SJSA1 (cell line): ENCODE results near the gene TAF11L13. TPM values are rescaled to one million over a fixed set of nuclear protein-coding genes. Genes with fewer than 3 reads are reported as not detected.
A peak's percentile ranks its signal among the peaks of the same experiment; 100 is the strongest.
"Not testable (repeated sequence)": the region's sequence is repeated elsewhere in the genome, so short reads cannot be mapped to it uniquely, and the experiment has no call there.

Source experiments
- DNase-seq, 2 experiments: peaks; one replicate each; pipeline ENCODE4 v3.0.0-alpha.2; 2015 to 2020; ENCODE audit warnings: low spot score in 2 of 2, low read depth in 1 of 2
- H3K27ac ChIP-seq: fragments of 250-450 bp; sonication (Bioruptor Pico); 2 replicates; pipeline ENCODE4 v1.5.1; 2020; ENCODE audit warnings: mild to moderate bottlenecking, moderate library complexity
- H3K27me3 ChIP-seq: fragments of 250-450 bp; sonication (Bioruptor Pico); replicated peaks from 2 replicates; pipeline ENCODE4 v1.5.1; 2020; ENCODE audit warnings: mild to moderate bottlenecking, moderate library complexity
- H3K36me3 ChIP-seq: fragments of 250-450 bp; sonication (Bioruptor Pico); 2 replicates; pipeline ENCODE4 v1.5.1; 2020; ENCODE audit warnings: mild to moderate bottlenecking
- H3K4me1 ChIP-seq: fragments of 250-450 bp; sonication (Bioruptor Pico); replicated peaks from 2 replicates; pipeline ENCODE4 v1.6.1; 2021; ENCODE audit warnings: mild to moderate bottlenecking
- H3K4me3 ChIP-seq: fragments of 250-450 bp; sonication (Bioruptor Pico); 2 replicates; pipeline ENCODE4 v1.5.1; 2020; ENCODE audit warnings: mild to moderate bottlenecking
- H3K9me3 ChIP-seq: fragments of 250-450 bp; sonication (Bioruptor Pico); replicated peaks from 2 replicates; pipeline ENCODE4 v1.5.1; 2020; ENCODE audit warnings: mild to moderate bottlenecking
- total RNA-seq: library from RNA; depleted of rRNA; stranded (reverse); fragments of >200 nt; shearing (Covaris generic); gene quantifications from 2 replicates; pipeline ENCODE4 v1.2.3, GENCODE V29; 2014; rRNA removed

Gene TAF11L13
- total RNA-seq, 1 experiment from 2014 or later, result not detected

- not testable (repeated sequence) for H3K27me3 ChIP-seq, H3K4me3 ChIP-seq, H3K36me3 ChIP-seq, H3K4me1 ChIP-seq, H3K9me3 ChIP-seq, DNase-seq, H3K27ac ChIP-seq
Measured at GRCh38 chr5:17649232-17649631, 17.3 kb downstream of the TAF11L13 start.

- not testable (repeated sequence) for H3K4me1 ChIP-seq, DNase-seq, H3K36me3 ChIP-seq, H3K27ac ChIP-seq, H3K27me3 ChIP-seq, H3K4me3 ChIP-seq, H3K9me3 ChIP-seq
Measured at GRCh38 chr5:17655201-17655759, 23.4 kb downstream of the TAF11L13 start.

GRCh38 chr5:17655921-17656320 is 24.0 kb downstream of the TAF11L13 start:
- no peaks in the 10 kb centered on the region for H3K27me3 ChIP-seq
- H3K27ac ChIP-seq, result no peak overlapping the region
- no peak for DNase-seq
- no peaks in the 10 kb centered on the region for H3K36me3 ChIP-seq
- no peaks in the 10 kb centered on the region for H3K9me3 ChIP-seq
- no peak overlapping the region for H3K4me3 ChIP-seq
- H3K4me1 ChIP-seq, result no peaks in the 10 kb centered on the region

- Histone ChIP-seq H3K4me1 (no peaks in the 10 kb centered on the region), H3K36me3 (no peaks in the 10 kb centered on the region), H3K27ac (no peak overlapping the region), H3K9me3 (no peaks in the 10 kb centered on the region), H3K27me3 (peaks cover 5% of the 10 kb centered on the region; the same call in 1 of the 2 replicates), H3K4me3 (no peak overlapping the region)
- no peak for DNase-seq
Measured at GRCh38 chr5:17663182-17663581, 31.3 kb downstream of the TAF11L13 start.

GRCh38 chr5:17665836-17666235 is 33.9 kb downstream of the TAF11L13 start:
- Histone ChIP-seq H3K27ac (no peak overlapping the region), H3K27me3 (peaks cover 5% of the 10 kb centered on the region; the same call in 1 of the 2 replicates), H3K4me1 (no peaks in the 10 kb centered on the region), H3K9me3 (no peaks in the 10 kb centered on the region), H3K4me3 (no peak overlapping the region), H3K36me3 (no peaks in the 10 kb centered on the region)
- DNase-seq, result no peak

- Histone ChIP-seq H3K4me3 (no peak overlapping the region), H3K4me1 (no peaks in the 10 kb centered on the region), H3K27ac (no peak overlapping the region), H3K9me3 (peaks cover 6% of the 10 kb centered on the region; the same call in 1 of the 2 replicates), H3K27me3 (peaks cover 5% of the 10 kb centered on the region; the same call in 1 of the 2 replicates), H3K36me3 (no peaks in the 10 kb centered on the region)
- no peak for DNase-seq
Measured at GRCh38 chr5:17666726-17667235, 34.9 kb downstream of the TAF11L13 start.

GRCh38 chr5:17670353-17670752 is 38.5 kb downstream of the TAF11L13 start:
- H3K4me3 ChIP-seq, result no peak overlapping the region
- no peaks in the 10 kb centered on the region for H3K4me1 ChIP-seq
- H3K36me3 ChIP-seq, result no peaks in the 10 kb centered on the region

GRCh38 chr5:17678751-17679324 is 47.0 kb downstream of the TAF11L13 start:
- Histone ChIP-seq H3K36me3 (no peaks in the 10 kb centered on the region), H3K27me3 (no peaks in the 10 kb centered on the region), H3K4me3 (no peak overlapping the region), H3K27ac (no peak overlapping the region), H3K9me3 (no peaks in the 10 kb centered on the region), H3K4me1 (peaks cover 18% of the 10 kb centered on the region)
- no peak for DNase-seq

More at GRCh38 chr5:17670353-17670752, 38.5 kb downstream of the TAF11L13 start:
- peaks cover 6% of the 10 kb centered on the region; the same call in 1 of the 2 replicates for H3K9me3 ChIP-seq
- no peak for DNase-seq
- no peak overlapping the region for H3K27ac ChIP-seq
- peaks cover 5% of the 10 kb centered on the region; the same call in 1 of the 2 replicates for H3K27me3 ChIP-seq

- H3K4me3 ChIP-seq, result no peak overlapping the region
- H3K36me3 ChIP-seq, result no peaks in the 10 kb centered on the region
- H3K27ac ChIP-seq, result peak overlapping the region; percentile 23; the same call in 1 of the 2 replicates
- H3K27me3 ChIP-seq, result no peaks in the 10 kb centered on the region
- H3K4me1 ChIP-seq, result peaks cover 18% of the 10 kb centered on the region
- no peaks in the 10 kb centered on the region for H3K9me3 ChIP-seq
- DNase-seq, result peak; percentile 68 to 84
Measured at GRCh38 chr5:17679597-17680203, 47.8 kb downstream of the TAF11L13 start.

GRCh38 chr5:17680737-17681136 is 48.8 kb downstream of the TAF11L13 start:
- H3K27me3 ChIP-seq, result no peaks in the 10 kb centered on the region
- peaks cover 18% of the 10 kb centered on the region for H3K4me1 ChIP-seq
- no peaks in the 10 kb centered on the region for H3K36me3 ChIP-seq
- H3K9me3 ChIP-seq, result no peaks in the 10 kb centered on the region
- no peak for DNase-seq
- no peak overlapping the region for H3K27ac ChIP-seq
- H3K4me3 ChIP-seq, result no peak overlapping the region

Other genes starting within 250 kb of the TAF11L13 start
- gene TAF11L2, start 133.9 kb upstream of the TAF11L13 start, total RNA-seq, result not detected in 2 replicates
- not detected in 2 replicates for gene TAF11L3, start 113.7 kb upstream of the TAF11L13 start, total RNA-seq
- gene TAF11L4, start 110.3 kb upstream of the TAF11L13 start, total RNA-seq, result not detected in 2 replicates
- gene TAF11L5, start 106.9 kb upstream of the TAF11L13 start, total RNA-seq, result not detected in 2 replicates
- gene TAF11L6, start 103.4 kb upstream of the TAF11L13 start, total RNA-seq, result not detected in 2 replicates
- not detected in 2 replicates for gene TAF11L7, start 46.3 kb upstream of the TAF11L13 start, total RNA-seq
- gene TAF11L8, start 41.1 kb upstream of the TAF11L13 start, total RNA-seq, result not detected in 2 replicates
- gene TAF11L9, start 37.7 kb upstream of the TAF11L13 start, total RNA-seq, result not detected in 2 replicates
- gene TAF11L10, start 34.3 kb upstream of the TAF11L13 start, total RNA-seq, result not detected in 2 replicates
- gene TAF11L11, start 27.9 kb upstream of the TAF11L13 start, total RNA-seq, result not detected in 2 replicates
- not detected in 2 replicates for gene TAF11L12, start 21.7 kb upstream of the TAF11L13 start, total RNA-seq
- not detected in 2 replicates for gene TAF11L14, start 2.4 kb downstream of the TAF11L13 start, total RNA-seq